Left kidney (tissue), 2 donors: ENCODE results near the gene HAGHL. TPM values are rescaled to one million over a fixed set of nuclear protein-coding genes. Genes with fewer than 3 reads are reported as not detected.
"Not testable (repeated sequence)": the region's sequence is repeated elsewhere in the genome, so short reads cannot be mapped to it uniquely, and the experiment has no call there.

Source experiments
- DNase-seq: peaks from one replicate; pipeline ENCODE4 v3.0.0-alpha.2; 2013
- polyA plus RNA-seq: library from polyadenylated mRNA; unstranded; fragments of 120-200 nt; gene quantifications from one replicate; pipeline ENCODE4 v1.2.1, GENCODE V29; 2013; ENCODE audit not compliant: insufficient read length

The HAGHL gene
- polyA plus RNA-seq, 1 donor: 3.3 TPM

- no peak for DNase-seq
Observed at GRCh38 chr16:707062-707538, 19.8 kb upstream of the HAGHL start.

- DNase-seq: no peak
Observed at GRCh38 chr16:708019-708418, 18.9 kb upstream of the HAGHL start.

GRCh38 chr16:708959-709358 lies 17.9 kb upstream of the HAGHL start:
- DNase-seq: no peak

GRCh38 chr16:709566-710499 lies 17.1 kb upstream of the HAGHL start:
- DNase-seq: no peak

GRCh38 chr16:710500-711075 lies 16.3 kb upstream of the HAGHL start:
- DNase-seq: no peak

- no peak for DNase-seq
Observed at GRCh38 chr16:711084-711483, 15.8 kb upstream of the HAGHL start.

- no peak for DNase-seq
Observed at GRCh38 chr16:711548-712320, 15.2 kb upstream of the HAGHL start.

- DNase-seq: not testable (repeated sequence)
Observed at GRCh38 chr16:712740-713250, 14.1 kb upstream of the HAGHL start.

- DNase-seq: no peak
Observed at GRCh38 chr16:714079-714478, 12.8 kb upstream of the HAGHL start.

GRCh38 chr16:714558-715476 lies 12.1 kb upstream of the HAGHL start, which contains the start of gene METRN:
TSS of gene METRN (plus strand) at chr16:715118. CDS start at chr16:715290, 172 bp downstream.
- DNase-seq: no peak

- DNase-seq: no peak
Observed at GRCh38 chr16:715477-716199, 11.3 kb upstream of the HAGHL start.

GRCh38 chr16:716200-716568 lies 10.7 kb upstream of the HAGHL start:
- DNase-seq: no peak

GRCh38 chr16:716768-717325 lies 10.1 kb upstream of the HAGHL start:
- DNase-seq: no peak

- DNase-seq: no peak
Observed at GRCh38 chr16:717450-718245, 9.3 kb upstream of the HAGHL start.

GRCh38 chr16:718389-718788 lies 8.5 kb upstream of the HAGHL start:
- no peak for DNase-seq

GRCh38 chr16:718922-719321 lies 8.0 kb upstream of the HAGHL start:
- DNase-seq: no peak

GRCh38 chr16:719815-720446 lies 7.0 kb upstream of the HAGHL start:
- DNase-seq: no peak

- DNase-seq: peak; percentile 61
Observed at GRCh38 chr16:720447-720989, 6.4 kb upstream of the HAGHL start.
